Body of pancreas (tissue), 4 donors: ENCODE measurements around the gene ANKS1B. TPM values are rescaled to one million over a fixed set of nuclear protein-coding genes. Genes with fewer than 3 reads are reported as not detected.

Experiments
- ATAC-seq: fragments of 150-250 bp; one replicate; pipeline ENCODE4 v1.9.1; 2016
- DNase-seq, 4 donors: peaks; one replicate each; pipeline ENCODE4 v3.0.0-alpha.2; 2019
- H3K27ac ChIP-seq, 4 donors: fragments of 200-600 bp; sonication (generic); 1 replicate in 3 of 4; 2 replicates in 1 of 4; pipeline versions ENCODE4 v1.5.1 to v1.6.1; 2016 to 2019; ENCODE audit warnings: mild to moderate bottlenecking in 1 of 4, mixed read lengths in 1 of 4, moderate library complexity in 1 of 4
- H3K27me3 ChIP-seq, 2 donors: fragments of 200-600 bp; sonication (generic); one replicate each; pipeline ENCODE4 v1.6.0; 2016; ENCODE audit warnings: mild to moderate bottlenecking in 1 of 2
- H3K36me3 ChIP-seq, 2 donors: fragments of 200-600 bp; sonication (generic); replicated peaks in 1 of 2; 2 replicates each; pipeline ENCODE4 v1.5.1; 2016; ENCODE audit warnings: low read depth in 2 of 2; ENCODE audit not compliant: insufficient read depth in 1 of 2
- H3K4me1 ChIP-seq: fragments of 200-600 bp; sonication (generic); one replicate; pipeline ENCODE4 v1.6.0; 2016
- H3K4me3 ChIP-seq, 2 donors: fragments of 200-600 bp; sonication (generic); 1 replicate in 1 of 2; 2 replicates in 1 of 2; pipeline ENCODE4 v1.5.1; 2016 to 2019
- H3K9me3 ChIP-seq, 3 donors: fragments of 200-600 bp; sonication (generic); 1 replicate in 2 of 3; 2 replicates in 1 of 3; pipeline ENCODE4 v1.5.1; 2016
- POLR2A ChIP-seq, 3 donors: fragments of 450-650 bp; IDR thresholded peaks; one replicate each; pipeline ENCODE4 v1.6.1; 2016; ENCODE audit warnings: antibody characterized with exemption in 3 of 3, mild to moderate bottlenecking in 2 of 3
- WGBS, 2 donors: methylation state at CpG; one replicate each; pipeline ENCODE4 v1.1.5; 2017; 5-methylcytosine and 5-hydroxymethylcytosine counted together
- intact Hi-C: fragments of 100-400 bp; cut with DNase I; formaldehyde crosslinking; loops from one replicate; pipeline ENCODE4 v1.15.1; 2023
- total RNA-seq, 2 donors: library from RNA; depleted of rRNA; stranded (reverse); fragments of >200 nt; gene quantifications; one replicate each; pipeline ENCODE4 v1.1.0, GENCODE V29; 2016
- TF ChIP-seq, protein P1 (sequence below), 7 experiments: fragments of 450-650 bp in 4 of 7; fragments of 200-600 bp in 3 of 7; sonication (generic) in 3 of 7; IDR thresholded peaks; one replicate each; pipeline ENCODE4 v1.5.1; 2016 to 2019; ENCODE audit warnings: antibody characterized with exemption in 7 of 7

Gene ANKS1B
- total RNA-seq, 2 donors from 2014 or later: 2.1 to 10.2 TPM

DNA sequence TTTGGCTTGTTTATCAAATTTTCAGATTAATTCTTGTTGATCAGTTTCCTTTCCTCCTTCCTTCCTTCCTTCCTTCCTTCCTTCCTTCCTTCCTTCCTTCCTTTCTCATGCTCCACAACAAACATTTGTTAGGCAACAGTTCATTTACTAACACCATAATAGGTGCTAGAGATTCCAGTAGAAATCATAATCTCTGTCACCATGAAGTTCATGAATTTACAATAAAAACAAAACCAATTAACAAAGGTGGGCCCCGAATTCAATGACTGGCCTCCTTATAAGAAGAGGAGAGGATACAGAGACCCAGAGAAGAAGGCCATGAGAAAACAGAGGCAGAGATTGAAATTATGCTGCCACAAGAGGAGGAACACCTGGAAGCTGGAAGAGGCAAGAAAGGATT, 604.0 kb downstream of the ANKS1B start:
- no peak overlapping the region for H3K27ac ChIP-seq
- H3K9me3 ChIP-seq: no peaks in the 10 kb centered on the region
- no peaks in the 10 kb centered on the region for H3K36me3 ChIP-seq
- DNase-seq (no peak), ATAC-seq (no peak)
- H3K4me1 ChIP-seq: no peaks in the 10 kb centered on the region
- H3K27me3 ChIP-seq: no peaks in the 10 kb centered on the region
- no peak overlapping the region for H3K4me3 ChIP-seq
- TF ChIP-seq POLR2A (IDR thresholded peaks at IDR 0.05): no peak
- TF ChIP-seq, protein P1, sequence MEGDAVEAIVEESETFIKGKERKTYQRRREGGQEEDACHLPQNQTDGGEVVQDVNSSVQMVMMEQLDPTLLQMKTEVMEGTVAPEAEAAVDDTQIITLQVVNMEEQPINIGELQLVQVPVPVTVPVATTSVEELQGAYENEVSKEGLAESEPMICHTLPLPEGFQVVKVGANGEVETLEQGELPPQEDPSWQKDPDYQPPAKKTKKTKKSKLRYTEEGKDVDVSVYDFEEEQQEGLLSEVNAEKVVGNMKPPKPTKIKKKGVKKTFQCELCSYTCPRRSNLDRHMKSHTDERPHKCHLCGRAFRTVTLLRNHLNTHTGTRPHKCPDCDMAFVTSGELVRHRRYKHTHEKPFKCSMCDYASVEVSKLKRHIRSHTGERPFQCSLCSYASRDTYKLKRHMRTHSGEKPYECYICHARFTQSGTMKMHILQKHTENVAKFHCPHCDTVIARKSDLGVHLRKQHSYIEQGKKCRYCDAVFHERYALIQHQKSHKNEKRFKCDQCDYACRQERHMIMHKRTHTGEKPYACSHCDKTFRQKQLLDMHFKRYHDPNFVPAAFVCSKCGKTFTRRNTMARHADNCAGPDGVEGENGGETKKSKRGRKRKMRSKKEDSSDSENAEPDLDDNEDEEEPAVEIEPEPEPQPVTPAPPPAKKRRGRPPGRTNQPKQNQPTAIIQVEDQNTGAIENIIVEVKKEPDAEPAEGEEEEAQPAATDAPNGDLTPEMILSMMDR (IDR thresholded peaks at IDR 0.05): no peak
- 61 to 63% methylated on average over 1 of the region's 1 CpG for WGBS, 2 donors
- intact Hi-C loops: no loop called here

DNA sequence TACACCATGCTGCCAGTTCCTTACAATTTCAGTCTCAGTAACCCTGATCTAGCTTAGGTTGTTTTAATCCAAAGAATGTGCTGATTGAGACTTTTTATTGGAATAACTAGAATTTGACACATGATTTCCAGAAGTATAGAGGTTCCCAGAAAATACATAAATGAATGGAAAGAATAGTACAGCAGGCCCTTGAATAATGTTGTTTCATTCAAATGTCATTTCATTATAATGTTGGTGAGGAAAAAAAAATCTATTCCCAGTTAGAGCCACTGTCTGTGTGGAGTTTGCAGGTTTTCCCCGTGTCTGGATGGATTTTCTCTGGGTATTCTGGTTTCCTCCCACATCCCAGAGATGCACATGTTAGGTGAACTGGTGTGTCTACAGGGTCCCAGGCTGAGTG, 610.7 kb downstream of the ANKS1B start:
- no peaks in the 10 kb centered on the region for H3K4me1 ChIP-seq
- TF ChIP-seq POLR2A (IDR thresholded peaks at IDR 0.05): no peak
- TF ChIP-seq, protein P1 (IDR thresholded peaks at IDR 0.05): no peak
- WGBS, 2 donors: 68 to 76% methylated on average over 1 of the region's 1 CpG
- no peaks in the 10 kb centered on the region for H3K36me3 ChIP-seq
- H3K27ac ChIP-seq: no peak overlapping the region
- no peak overlapping the region for H3K4me3 ChIP-seq
- H3K27me3 ChIP-seq: no peaks in the 10 kb centered on the region
- DNase-seq (no peak), ATAC-seq (no peak)
- intact Hi-C loops: no loop called here
- no peaks in the 10 kb centered on the region for H3K9me3 ChIP-seq

DNA sequence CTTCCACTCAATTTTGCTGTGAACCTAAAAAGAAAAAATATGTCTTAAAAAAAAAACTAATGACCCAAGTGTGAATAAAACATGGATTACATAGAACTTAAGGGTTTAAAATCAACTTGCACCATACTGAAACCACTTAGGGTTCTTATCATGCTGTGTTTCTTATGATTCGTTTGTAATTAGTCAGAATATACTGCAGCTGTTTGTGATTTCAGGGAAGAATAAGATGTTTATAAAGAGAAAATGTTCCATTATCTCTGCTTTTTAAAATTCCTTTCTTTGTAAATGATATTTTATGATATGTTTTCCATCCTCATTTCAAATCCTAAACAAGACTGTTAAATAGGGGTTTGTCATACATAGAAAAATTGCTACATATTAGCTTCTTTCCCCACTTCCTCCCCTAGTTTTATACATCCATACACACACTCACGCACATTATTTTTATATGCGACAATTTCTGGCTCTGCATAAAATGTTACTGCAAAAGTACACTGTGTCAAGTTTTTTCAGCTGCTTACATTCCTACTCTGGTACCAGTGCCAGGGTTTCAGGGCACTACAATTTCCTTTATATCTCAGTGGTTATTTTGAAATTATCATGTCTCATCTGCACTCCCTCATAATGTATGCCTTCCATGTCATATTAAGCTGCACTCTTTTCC, 612.3 kb downstream of the ANKS1B start:
- no peaks in the 10 kb centered on the region for H3K36me3 ChIP-seq
- TF ChIP-seq, protein P1 (IDR thresholded peaks at IDR 0.05): no peak
- no peak for TF ChIP-seq POLR2A (IDR thresholded peaks at IDR 0.05)
- ATAC-seq (no peak), DNase-seq (no peak)
- intact Hi-C loops: no loop called here
- no peak overlapping the region for H3K27ac ChIP-seq
- H3K27me3 ChIP-seq: no peaks in the 10 kb centered on the region
- WGBS, 2 donors: 53 to 62% methylated on average over 3 of the region's 3 CpGs
- H3K4me3 ChIP-seq: no peak overlapping the region
- H3K4me1 ChIP-seq: no peaks in the 10 kb centered on the region
- H3K9me3 ChIP-seq: no peaks in the 10 kb centered on the region

DNA sequence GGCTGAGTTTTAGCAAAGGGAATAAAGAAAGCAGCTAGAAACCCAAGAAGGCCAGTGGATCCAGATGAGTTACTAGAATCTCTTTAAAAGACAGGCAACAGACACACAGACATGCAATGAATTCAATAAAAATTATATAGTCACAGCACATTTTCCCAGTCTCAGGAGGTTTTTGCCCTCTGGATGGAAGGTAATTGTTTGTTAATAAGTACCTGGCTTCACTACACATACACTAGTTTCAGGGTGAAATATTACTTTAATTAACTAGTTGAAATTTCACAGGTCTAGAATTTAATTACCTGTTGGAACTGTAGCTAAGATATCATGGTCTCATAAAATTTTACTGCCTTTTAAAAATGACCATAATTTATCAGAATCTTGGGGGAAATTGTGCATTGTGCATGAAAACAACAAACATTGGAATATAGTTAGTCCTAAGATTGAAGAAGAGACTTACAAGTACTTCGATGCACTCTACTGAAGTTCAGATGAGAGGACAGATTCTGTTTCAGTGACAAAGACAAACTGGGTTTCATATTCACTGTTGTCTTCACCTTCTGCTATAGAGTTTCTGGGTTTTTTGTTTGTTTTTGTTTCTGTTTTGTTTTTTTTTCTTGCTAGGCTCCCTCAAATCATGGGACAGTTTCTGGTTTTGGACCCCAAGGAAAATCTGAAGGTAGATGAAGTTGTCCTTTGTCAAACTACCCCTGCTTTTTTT, 614.2 kb downstream of the ANKS1B start:
- Histone ChIP-seq H3K27ac (no peak overlapping the region), H3K27me3 (no peaks in the 10 kb centered on the region), H3K4me1 (no peaks in the 10 kb centered on the region), H3K9me3 (no peaks in the 10 kb centered on the region), H3K36me3 (no peaks in the 10 kb centered on the region), H3K4me3 (no peak overlapping the region)
- ATAC-seq: no peak
- intact Hi-C loops: no loop called here
- WGBS, 2 donors: 54 to 64% methylated on average over 1 of the region's 1 CpG
- no peak for DNase-seq
- TF ChIP-seq, protein P1 (IDR thresholded peaks at IDR 0.05): no peak
- no peak for TF ChIP-seq POLR2A (IDR thresholded peaks at IDR 0.05)
